ENCODE measurements around the gene EDN2. TPM values are rescaled to one million over a fixed set of nuclear protein-coding genes. Genes with fewer than 3 reads are reported as not detected.

EDN2 gene
- total RNA-seq, 1 donor from 2014 or later, result not detected

DNA sequence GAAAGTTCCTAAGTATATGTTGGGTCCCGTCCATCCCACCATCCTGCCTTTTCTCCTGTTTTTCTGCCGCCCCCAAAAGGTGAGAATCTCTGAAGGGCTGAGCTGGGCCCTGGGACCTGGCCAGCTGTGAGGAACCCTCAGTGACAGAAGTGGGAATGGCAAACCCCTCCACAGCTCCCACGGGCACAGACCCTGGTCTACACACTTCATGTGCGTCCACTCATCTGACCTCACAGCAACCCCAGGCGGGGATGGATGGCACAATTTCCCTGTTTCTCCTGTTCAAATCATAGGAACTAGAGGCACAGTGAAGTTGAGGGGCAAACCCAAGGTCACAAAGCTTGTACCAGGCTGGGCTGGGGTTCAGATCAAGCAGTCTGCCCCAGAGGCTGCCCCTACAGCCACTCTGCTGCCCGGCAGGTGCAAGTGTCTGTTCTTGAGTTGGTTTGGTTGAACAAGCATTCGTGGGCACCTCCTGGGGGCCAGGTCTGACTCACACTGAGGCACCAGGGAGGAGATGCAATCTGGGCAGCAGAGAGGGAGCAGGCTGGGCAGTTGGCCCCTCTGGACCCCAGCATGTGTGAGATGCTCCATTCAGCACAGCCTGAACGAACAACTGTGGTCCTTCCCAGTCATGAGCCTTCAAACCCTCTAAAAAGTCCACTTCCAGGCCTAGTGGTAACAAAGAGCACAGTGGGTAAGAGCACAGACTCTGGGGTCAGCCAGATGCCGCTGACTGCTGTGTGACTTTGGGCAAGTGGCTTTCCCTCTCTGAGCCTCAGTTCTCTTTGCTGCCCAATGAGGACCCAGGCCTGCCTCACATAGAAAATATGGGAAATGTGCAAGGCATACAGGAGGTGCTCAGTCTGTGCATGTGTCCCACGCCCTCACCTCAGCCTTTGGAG lies 4.0 kb downstream of the EDN2 start:
- no peaks in the 10 kb centered on the region for H3K4me1 Mint-ChIP-seq (ENCODE audit: low read depth)
- peaks cover 10% of the 10 kb centered on the region for H3K27me3 Mint-ChIP-seq
- no peaks in the 10 kb centered on the region for H3K9me3 Mint-ChIP-seq (ENCODE audit: low read depth)
- no peak overlapping the region for H3K4me3 Mint-ChIP-seq (ENCODE audit: low read depth)
- DNase-seq (ENCODE audit: low spot score, unreplicated experiment), result no peak
- H3K27ac Mint-ChIP-seq, result no peak overlapping the region
- H3K36me3 Mint-ChIP-seq (ENCODE audit: insufficient read depth), result no peaks in the 10 kb centered on the region
- TF ChIP-seq, protein P1, sequence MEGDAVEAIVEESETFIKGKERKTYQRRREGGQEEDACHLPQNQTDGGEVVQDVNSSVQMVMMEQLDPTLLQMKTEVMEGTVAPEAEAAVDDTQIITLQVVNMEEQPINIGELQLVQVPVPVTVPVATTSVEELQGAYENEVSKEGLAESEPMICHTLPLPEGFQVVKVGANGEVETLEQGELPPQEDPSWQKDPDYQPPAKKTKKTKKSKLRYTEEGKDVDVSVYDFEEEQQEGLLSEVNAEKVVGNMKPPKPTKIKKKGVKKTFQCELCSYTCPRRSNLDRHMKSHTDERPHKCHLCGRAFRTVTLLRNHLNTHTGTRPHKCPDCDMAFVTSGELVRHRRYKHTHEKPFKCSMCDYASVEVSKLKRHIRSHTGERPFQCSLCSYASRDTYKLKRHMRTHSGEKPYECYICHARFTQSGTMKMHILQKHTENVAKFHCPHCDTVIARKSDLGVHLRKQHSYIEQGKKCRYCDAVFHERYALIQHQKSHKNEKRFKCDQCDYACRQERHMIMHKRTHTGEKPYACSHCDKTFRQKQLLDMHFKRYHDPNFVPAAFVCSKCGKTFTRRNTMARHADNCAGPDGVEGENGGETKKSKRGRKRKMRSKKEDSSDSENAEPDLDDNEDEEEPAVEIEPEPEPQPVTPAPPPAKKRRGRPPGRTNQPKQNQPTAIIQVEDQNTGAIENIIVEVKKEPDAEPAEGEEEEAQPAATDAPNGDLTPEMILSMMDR (IDR thresholded peaks at IDR 0.05; ENCODE audit: unreplicated experiment), result no peak

DNA sequence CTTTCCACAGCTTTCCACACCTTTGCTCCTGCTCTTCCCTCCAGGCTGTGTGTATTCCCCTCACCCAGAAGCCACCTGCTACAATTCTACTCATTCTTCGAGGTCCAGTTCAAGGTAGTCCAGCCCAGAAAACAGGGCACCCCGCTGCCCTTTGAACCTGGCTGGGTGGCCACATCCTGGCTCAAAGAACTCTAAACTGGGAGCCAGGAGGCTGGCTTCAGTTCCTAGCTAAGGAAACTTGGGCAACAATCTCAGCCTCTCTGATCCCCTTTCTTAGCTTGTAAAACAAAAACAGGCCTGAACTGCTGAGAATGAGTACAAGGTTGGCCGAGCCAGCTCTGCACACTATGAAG lies 4.7 kb downstream of the EDN2 start:
- Mint-ChIP-seq H3K27me3 (peaks cover 10% of the 10 kb centered on the region), H3K27ac (no peak overlapping the region), H3K4me3 (ENCODE audit: low read depth) (no peak overlapping the region), H3K9me3 (ENCODE audit: low read depth) (no peaks in the 10 kb centered on the region), H3K36me3 (ENCODE audit: insufficient read depth) (no peaks in the 10 kb centered on the region), H3K4me1 (ENCODE audit: low read depth) (peaks cover 2% of the 10 kb centered on the region)
- TF ChIP-seq, protein P1 (IDR thresholded peaks at IDR 0.05; ENCODE audit: unreplicated experiment), result no peak
- no peak for DNase-seq (ENCODE audit: low spot score, unreplicated experiment)

DNA sequence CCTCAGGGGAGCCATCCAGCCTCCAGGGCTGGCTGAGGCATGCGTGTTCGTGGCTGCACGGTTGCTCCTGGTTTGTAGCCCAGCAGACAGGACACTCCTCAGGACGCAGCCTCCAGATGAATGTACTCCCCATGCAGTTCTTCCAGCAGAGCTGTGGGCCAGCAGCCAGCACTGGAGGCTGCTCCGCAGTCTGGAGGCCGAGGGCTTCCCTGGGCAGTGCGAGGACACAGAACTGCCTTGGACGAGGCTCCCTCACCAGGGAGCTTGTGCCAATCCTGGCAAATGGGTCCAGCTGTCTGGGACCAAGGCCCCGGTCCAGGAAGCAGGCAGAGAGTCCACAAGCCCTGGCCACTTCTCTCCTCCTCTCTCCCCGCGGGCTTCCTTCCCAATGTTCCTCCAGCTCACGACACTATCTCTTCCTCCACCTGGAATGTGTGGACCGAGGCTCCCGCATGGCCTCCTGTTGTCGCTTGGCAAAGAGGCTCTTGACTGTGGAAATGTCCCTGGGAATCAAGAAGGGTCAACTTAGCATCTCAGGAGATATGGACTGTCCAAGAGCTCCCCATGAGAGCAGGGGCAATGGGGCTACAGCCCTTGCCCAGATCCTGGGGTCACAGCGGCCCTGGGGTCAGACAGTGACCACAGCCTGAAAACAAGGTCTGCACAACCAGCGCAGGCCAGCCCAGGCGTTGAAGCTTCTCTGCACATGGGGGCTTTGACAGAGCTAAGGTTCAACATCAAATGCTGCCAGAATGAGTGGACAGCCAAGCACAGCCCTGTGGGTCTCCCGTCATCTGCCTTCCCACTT lies 5.3 kb downstream of the EDN2 start:
- Mint-ChIP-seq H3K27me3 (peaks cover 10% of the 10 kb centered on the region), H3K27ac (no peak overlapping the region), H3K9me3 (ENCODE audit: low read depth) (no peaks in the 10 kb centered on the region), H3K4me3 (ENCODE audit: low read depth) (no peak overlapping the region), H3K36me3 (ENCODE audit: insufficient read depth) (no peaks in the 10 kb centered on the region), H3K4me1 (ENCODE audit: low read depth) (peaks cover 2% of the 10 kb centered on the region)
- TF ChIP-seq, protein P1 (IDR thresholded peaks at IDR 0.05; ENCODE audit: unreplicated experiment), result no peak
- no peak for DNase-seq (ENCODE audit: low spot score, unreplicated experiment)

DNA sequence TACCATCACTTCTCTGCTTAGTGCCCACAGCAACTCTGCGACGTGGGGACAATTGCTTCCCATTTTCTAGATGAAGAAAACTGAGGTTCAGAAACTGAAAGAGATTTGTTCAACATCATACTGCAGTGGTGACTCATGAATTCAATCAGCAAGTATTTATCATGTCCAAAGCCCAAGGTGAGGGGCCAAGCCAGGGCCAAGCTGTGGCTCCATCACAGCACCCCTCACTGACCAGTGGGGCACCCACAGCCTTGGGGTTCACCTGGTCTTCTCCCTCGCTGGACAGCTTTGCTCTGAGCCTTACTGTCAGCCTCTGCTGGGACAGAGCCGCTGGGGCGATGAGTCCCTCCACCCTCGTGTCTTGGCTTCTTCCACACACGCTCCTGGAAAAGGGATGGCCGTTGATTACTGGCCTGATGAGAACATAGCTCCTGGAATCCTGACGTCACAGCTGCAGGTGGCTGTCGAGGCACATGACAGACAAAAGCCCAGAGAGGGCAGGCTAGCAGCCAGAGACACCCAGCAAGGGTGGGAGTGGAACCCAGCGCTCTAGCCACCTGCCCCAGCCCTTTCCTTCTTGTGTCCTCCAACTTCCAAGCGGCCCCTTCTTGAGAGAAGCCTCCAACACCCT lies 6.2 kb downstream of the EDN2 start:
- Mint-ChIP-seq H3K27ac (no peak overlapping the region), H3K9me3 (ENCODE audit: low read depth) (no peaks in the 10 kb centered on the region), H3K4me3 (ENCODE audit: low read depth) (no peak overlapping the region), H3K27me3 (peaks cover 10% of the 10 kb centered on the region), H3K36me3 (ENCODE audit: insufficient read depth) (no peaks in the 10 kb centered on the region), H3K4me1 (ENCODE audit: low read depth) (peaks cover 2% of the 10 kb centered on the region)
- no peak for DNase-seq (ENCODE audit: low spot score, unreplicated experiment)
- TF ChIP-seq, protein P1 (IDR thresholded peaks at IDR 0.05; ENCODE audit: unreplicated experiment), result no peak

DNA sequence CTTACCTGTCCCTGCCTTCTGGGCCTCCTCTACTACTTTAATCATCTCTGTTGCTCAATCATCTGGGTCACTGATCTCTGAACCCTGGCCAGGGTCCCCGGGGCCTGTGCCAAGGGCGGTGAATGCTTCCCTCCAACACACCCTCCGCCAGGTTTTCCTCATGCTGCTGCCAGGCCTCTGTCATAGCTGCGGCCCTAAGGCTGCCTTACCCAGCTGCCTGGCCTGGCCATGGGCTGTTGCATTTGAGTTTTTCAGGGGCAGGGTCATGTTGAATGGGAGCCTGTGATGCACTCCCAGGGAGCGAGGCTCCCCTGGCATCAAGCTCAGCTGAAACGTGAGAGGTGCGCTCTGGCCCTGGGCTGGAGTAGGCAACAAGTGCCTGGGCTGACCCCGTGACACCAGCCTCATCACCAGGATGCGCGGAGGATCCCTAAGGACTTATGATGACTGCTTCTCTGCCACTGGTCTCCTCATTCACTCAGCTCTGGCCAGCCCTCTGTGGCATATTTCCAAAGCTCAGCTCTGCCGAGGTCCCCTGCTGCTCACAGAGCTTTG lies 7.6 kb downstream of the EDN2 start:
- no peaks in the 10 kb centered on the region for H3K9me3 Mint-ChIP-seq (ENCODE audit: low read depth)

More for the DNA sequence above, 7.6 kb downstream of the EDN2 start:
- peaks cover 2% of the 10 kb centered on the region for H3K4me1 Mint-ChIP-seq (ENCODE audit: low read depth)
- DNase-seq (ENCODE audit: low spot score, unreplicated experiment), result no peak
- H3K27ac Mint-ChIP-seq, result no peak overlapping the region
- no peak overlapping the region for H3K4me3 Mint-ChIP-seq (ENCODE audit: low read depth)
- TF ChIP-seq, protein P1 (IDR thresholded peaks at IDR 0.05; ENCODE audit: unreplicated experiment), result no peak
- H3K27me3 Mint-ChIP-seq, result peaks cover 11% of the 10 kb centered on the region
- no peaks in the 10 kb centered on the region for H3K36me3 Mint-ChIP-seq (ENCODE audit: insufficient read depth)

Data from progenitor cell of endocrine pancreas (in vitro differentiated cells).